ENCODE data around the gene CEP70. TPM values are rescaled to one million over a fixed set of nuclear protein-coding genes. Genes with fewer than 3 reads are reported as not detected.
"Not testable (repeated sequence)": the region's sequence is repeated elsewhere in the genome, so short reads cannot be mapped to it uniquely, and the experiment has no call there.

The CEP70 gene
- total RNA-seq, 3 donors from 2014 or later = 19.5 to 84.0 (median 58.3) TPM

GRCh38 chr3:138455801-138456716 is 138.0 kb downstream of the CEP70 start:
- Histone ChIP-seq H3K27me3 (no peaks in the 10 kb centered on the region), H3K27ac (no peak overlapping the region), H3K4me1 (no peaks in the 10 kb centered on the region), H3K36me3 (no peaks in the 10 kb centered on the region), H3K9me3 (no peaks in the 10 kb centered on the region), H3K4me3 (no peak overlapping the region)
- TF ChIP-seq POLR2AphosphoS5 (IDR thresholded peaks at IDR 0.05) (no peak), POLR2A (IDR thresholded peaks at IDR 0.05) (no peak), CTCF (IDR thresholded peaks at IDR 0.05) (no peak)
- intact Hi-C loops (cut with DNase I; ENCODE audit: low total_unique reads) = no loop called here
- peak in 1 of 2 donors; percentile 28 for DNase-seq (ENCODE audit: low spot score in 2 of 2)

DNA sequence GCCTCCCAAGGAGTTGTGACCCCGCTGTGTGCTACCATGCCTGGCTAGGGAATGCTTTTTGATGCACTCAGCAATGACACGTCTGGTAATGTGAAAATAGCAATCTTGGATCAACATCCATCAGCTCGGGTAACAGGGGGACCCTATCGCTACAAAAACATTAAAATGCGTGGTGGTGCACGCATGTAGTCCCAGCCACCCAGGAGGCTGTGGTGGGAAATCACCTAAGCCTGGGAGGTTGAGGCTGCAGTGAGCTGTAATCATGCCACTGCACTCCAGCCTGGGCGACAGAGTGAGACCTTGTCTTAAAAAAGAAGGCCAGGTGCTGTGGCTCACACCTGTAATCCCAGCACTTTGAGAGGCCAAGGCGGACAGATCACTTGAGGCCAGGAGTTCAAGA is 140.1 kb downstream of the CEP70 start:
- H3K27me3 ChIP-seq; H3K27ac ChIP-seq; H3K9me3 ChIP-seq; H3K4me1 ChIP-seq; H3K4me3 ChIP-seq; intact Hi-C loops (cut with DNase I; ENCODE audit: low total_unique reads); H3K36me3 ChIP-seq: not testable (repeated sequence)
- peak in 1 of 2 donors; percentile 20 for DNase-seq (ENCODE audit: low spot score in 2 of 2)

- H3K4me3 ChIP-seq = no peak overlapping the region
- H3K27me3 ChIP-seq = no peaks in the 10 kb centered on the region
- intact Hi-C loops (cut with DNase I; ENCODE audit: low total_unique reads) = no loop called here
- peak in 1 of 2 donors; percentile 17 for DNase-seq (ENCODE audit: low spot score in 2 of 2)
- TF ChIP-seq CTCF (IDR thresholded peaks at IDR 0.05) = no peak
- TF ChIP-seq POLR2A (IDR thresholded peaks at IDR 0.05) = no peak
- TF ChIP-seq POLR2AphosphoS5 (IDR thresholded peaks at IDR 0.05) = no peak
- H3K9me3 ChIP-seq = no peaks in the 10 kb centered on the region
- no peaks in the 10 kb centered on the region for H3K36me3 ChIP-seq
- no peaks in the 10 kb centered on the region for H3K4me1 ChIP-seq
- H3K27ac ChIP-seq = no peak overlapping the region
These were observed 141.6 kb downstream of the CEP70 start for GRCh38 chr3:138452436-138452835.

DNA sequence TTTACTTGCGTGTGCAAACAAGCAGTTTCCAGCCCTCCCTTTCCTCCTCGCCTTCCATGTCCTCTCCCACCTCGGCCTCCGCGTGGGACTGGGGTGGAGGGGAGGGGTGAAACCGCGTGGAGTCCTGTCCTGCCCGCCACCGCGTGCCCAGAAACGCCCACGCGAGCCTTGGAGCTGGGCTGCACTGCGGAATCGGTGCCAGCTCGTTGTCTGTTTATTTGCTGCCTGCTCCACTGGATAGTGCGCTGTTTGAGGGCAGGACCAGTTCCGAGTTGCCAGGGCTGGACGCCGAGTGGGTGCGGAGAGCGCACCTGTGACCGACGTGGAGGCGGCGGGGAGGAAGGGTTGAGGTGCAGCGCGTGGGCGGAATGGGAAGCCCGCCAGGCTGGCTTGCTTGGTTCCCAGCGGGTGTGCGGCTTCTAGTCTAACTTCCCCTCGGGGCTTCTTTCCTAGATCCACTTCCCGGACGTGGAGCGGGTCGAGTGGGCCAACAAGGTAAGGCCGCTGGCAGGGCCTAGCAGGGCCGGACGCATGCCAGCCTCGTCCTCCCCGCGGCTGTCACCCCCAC is 142.4 kb downstream of the CEP70 start:
- no peaks in the 10 kb centered on the region for H3K27me3 ChIP-seq
- TF ChIP-seq CTCF (IDR thresholded peaks at IDR 0.05) (no peak), POLR2A (IDR thresholded peaks at IDR 0.05) (no peak), POLR2AphosphoS5 (IDR thresholded peaks at IDR 0.05) (no peak)
- intact Hi-C loops (cut with DNase I; ENCODE audit: low total_unique reads) = no loop called here
- no peaks in the 10 kb centered on the region for H3K4me1 ChIP-seq
- H3K27ac ChIP-seq = no peak overlapping the region
- DNase-seq (ENCODE audit: low spot score in 2 of 2) = peak in 1 of 2 donors; percentile 46
- H3K4me3 ChIP-seq = no peak overlapping the region
- no peaks in the 10 kb centered on the region for H3K36me3 ChIP-seq
- H3K9me3 ChIP-seq = no peaks in the 10 kb centered on the region

DNA sequence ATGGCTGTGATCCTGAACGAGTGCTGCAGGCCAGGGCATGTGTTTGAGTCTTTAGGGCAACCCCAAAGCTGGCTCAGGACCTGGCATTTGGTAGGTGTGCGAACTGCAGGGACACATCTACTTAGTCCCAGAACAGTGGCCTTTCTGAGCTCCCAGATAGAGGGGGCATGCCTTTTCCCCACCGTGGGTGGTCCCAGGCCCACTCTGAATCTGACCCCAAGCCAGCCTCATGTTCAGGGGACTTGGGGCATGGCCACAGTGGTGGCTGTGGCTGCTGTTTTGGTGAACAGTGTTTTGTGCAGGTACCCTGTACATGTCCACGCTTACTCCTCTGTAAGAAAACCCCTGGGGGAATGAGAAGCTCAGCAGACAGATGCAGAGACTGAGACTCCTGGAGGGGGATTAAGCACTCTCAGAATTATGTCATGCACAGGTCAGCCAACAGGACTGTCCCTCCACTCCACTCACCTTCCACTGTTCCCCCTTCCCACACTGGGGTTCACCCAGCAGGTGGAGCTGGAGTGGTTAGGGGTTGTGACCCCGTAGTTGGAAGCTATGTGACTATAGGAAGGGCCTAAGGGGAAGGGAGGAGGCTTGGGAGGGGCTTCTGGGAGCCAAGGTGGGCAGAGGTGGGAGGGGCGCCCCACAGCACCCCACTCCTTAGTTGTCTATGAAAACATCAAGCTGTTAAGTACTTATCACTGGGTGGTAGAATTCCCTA is 143.2 kb downstream of the CEP70 start:
- no peaks in the 10 kb centered on the region for H3K27me3 ChIP-seq
- no peak overlapping the region for H3K27ac ChIP-seq
- peak in 1 of 2 donors; percentile 25 for DNase-seq (ENCODE audit: low spot score in 2 of 2)
- TF ChIP-seq CTCF (IDR thresholded peaks at IDR 0.05) (no peak), POLR2AphosphoS5 (IDR thresholded peaks at IDR 0.05) (no peak), POLR2A (IDR thresholded peaks at IDR 0.05) (no peak)
- intact Hi-C loops (cut with DNase I; ENCODE audit: low total_unique reads) = no loop called here
- no peaks in the 10 kb centered on the region for H3K9me3 ChIP-seq
- no peaks in the 10 kb centered on the region for H3K36me3 ChIP-seq
- H3K4me1 ChIP-seq = no peaks in the 10 kb centered on the region
- no peak overlapping the region for H3K4me3 ChIP-seq
